Measurements from ENCODE around the gene HLX.

The HLX gene

GRCh38 chr1:220900842-220901241 is 21.6 kb downstream of the HLX start:
- DNase-seq: no peak

GRCh38 chr1:220901881-220902280 is 22.6 kb downstream of the HLX start:
- DNase-seq: no peak

- DNase-seq: no peak
Measured at GRCh38 chr1:220902916-220903315, 23.7 kb downstream of the HLX start.

GRCh38 chr1:220904876-220905275 is 25.6 kb downstream of the HLX start:
- no peak for DNase-seq

GRCh38 chr1:220905650-220906560 is 26.7 kb downstream of the HLX start:
- DNase-seq: no peak

GRCh38 chr1:220906561-220907334 is 27.5 kb downstream of the HLX start:
- no peak for DNase-seq

- no peak for DNase-seq
Measured at GRCh38 chr1:220908757-220909156, 29.5 kb downstream of the HLX start.

- DNase-seq: no peak
Measured at GRCh38 chr1:220910021-220910420, 30.8 kb downstream of the HLX start.

GRCh38 chr1:220914283-220915116 is 35.3 kb downstream of the HLX start:
- DNase-seq: no peak

- DNase-seq: no peak
Measured at GRCh38 chr1:220915117-220915440, 35.8 kb downstream of the HLX start.

- DNase-seq: no peak
Measured at GRCh38 chr1:220915954-220916353, 36.7 kb downstream of the HLX start.

- no peak for DNase-seq
Measured at GRCh38 chr1:220917101-220917500, 37.9 kb downstream of the HLX start.

- DNase-seq: no peak
Measured at GRCh38 chr1:220917535-220918209, 38.4 kb downstream of the HLX start.

GRCh38 chr1:220918285-220918951 is 39.2 kb downstream of the HLX start:
- DNase-seq: no peak

GRCh38 chr1:220920967-220921366 is 41.7 kb downstream of the HLX start:
- DNase-seq: no peak

GRCh38 chr1:220921498-220921897 is 42.3 kb downstream of the HLX start:
- DNase-seq: no peak

GRCh38 chr1:220921971-220922635 is 42.9 kb downstream of the HLX start:
- DNase-seq: no peak

GRCh38 chr1:220922951-220923350 is 43.7 kb downstream of the HLX start:
- DNase-seq: no peak

- no peak for DNase-seq
Measured at GRCh38 chr1:220924331-220924970, 45.2 kb downstream of the HLX start.

- DNase-seq: no peak
Measured at GRCh38 chr1:220925707-220926106, 46.5 kb downstream of the HLX start.

GRCh38 chr1:220926146-220926545 is 46.9 kb downstream of the HLX start:
- DNase-seq: no peak

All from cortex of kidney (tissue), 1 donor.